Fibroblast of lung (primary cell): Measurements from ENCODE around the gene KLK11. TPM values are rescaled to one million over a fixed set of nuclear protein-coding genes. Genes with fewer than 3 reads are reported as not detected.

ENCODE experiments used
- DNase-seq, 2 donors: peaks; one replicate each; pipeline versions ENCODE4 v3.0.0 to v3.0.0-alpha.2; 2010; ENCODE audit warnings: low read depth in 2 of 2
- H2AFZ ChIP-seq: 2 replicates; pipeline ENCODE4 v1.5.1; 2012; ENCODE audit warnings: low read length, control low read depth, inconsistent platforms
- H3K27ac ChIP-seq: 2 replicates; pipeline ENCODE4 v1.5.1; 2011; ENCODE audit warnings: low read length, control low read depth; ENCODE audit not compliant: insufficient read depth
- H3K27me3 ChIP-seq: 2 replicates; pipeline ENCODE4 v1.5.1; 2011; ENCODE audit warnings: mild to moderate bottlenecking, low read length; ENCODE audit not compliant: control insufficient read depth, insufficient read depth
- H3K36me3 ChIP-seq: 2 replicates; pipeline ENCODE4 v1.5.1; 2011; ENCODE audit warnings: low read length; ENCODE audit not compliant: control insufficient read depth, insufficient read depth
- H3K4me1 ChIP-seq: 2 replicates; pipeline ENCODE4 v1.5.1; 2011; ENCODE audit warnings: low read length; ENCODE audit not compliant: control insufficient read depth, insufficient read depth; ENCODE audit errors: extremely low read depth
- H3K4me2 ChIP-seq: 2 replicates; pipeline ENCODE4 v1.5.1; 2011; ENCODE audit warnings: low read length, control low read depth; ENCODE audit not compliant: insufficient read depth; ENCODE audit errors: extremely low read depth
- H3K4me3 ChIP-seq, 4 experiments: fragments of 200-600 bp in 1 of 4; sonication (generic) in 1 of 4; replicated peaks in 1 of 4; 2 replicates each; pipeline ENCODE4 v1.5.1; 2011 to 2016; ENCODE audit warnings: low read length in 4 of 4, low read depth in 3 of 4, mild to moderate bottlenecking in 3 of 4, control low read depth in 2 of 4, inconsistent platforms in 1 of 4, mixed read lengths in 1 of 4; ENCODE audit not compliant: insufficient read depth in 1 of 4; ENCODE audit errors: control extremely low read depth in 1 of 4
- H3K79me2 ChIP-seq: 2 replicates; pipeline ENCODE4 v1.5.1; 2012; ENCODE audit warnings: mild to moderate bottlenecking, low read length, inconsistent platforms; ENCODE audit not compliant: control insufficient read depth, insufficient read depth
- H3K9ac ChIP-seq: 2 replicates; pipeline ENCODE4 v1.5.1; 2011; ENCODE audit warnings: mild to moderate bottlenecking, low read length, control low read depth; ENCODE audit not compliant: insufficient read depth
- H3K9me3 ChIP-seq: 2 replicates; pipeline ENCODE4 v1.5.1; 2012; ENCODE audit warnings: low read depth, low read length; ENCODE audit not compliant: control insufficient read depth, insufficient read depth
- H4K20me1 ChIP-seq: 2 replicates; pipeline ENCODE4 v1.5.1; 2011; ENCODE audit warnings: low read length; ENCODE audit not compliant: control insufficient read depth, insufficient read depth; ENCODE audit errors: extremely low read depth
- EZH2 ChIP-seq: IDR thresholded peaks from 2 replicates; pipeline ENCODE4 v1.5.1; 2012; ENCODE audit warnings: low read length, control low read depth, mild to moderate bottlenecking; ENCODE audit errors: missing control alignments
- polyA plus RNA-seq, 2 donors: library from polyadenylated mRNA; depleted of rRNA in 1 of 2; stranded (reverse) in 1 of 2; unstranded in 1 of 2; fragments of >200 nt; gene quantifications; 2 replicates each; pipeline ENCODE4 v1.2.1, GENCODE V29; 2011 to 2012; ENCODE audit warnings: missing spikeins in 1 of 2
- total RNA-seq: library from RNA; depleted of rRNA; stranded (reverse); fragments of >200 nt; gene quantifications from 2 replicates; pipeline ENCODE4 v1.2.1, GENCODE V29; 2014
- TF ChIP-seq, protein P1 (sequence below), 2 donors: IDR thresholded peaks in 1 of 2; conservative IDR thresholded peaks in 1 of 2; 1 replicate in 1 of 2; 2 replicates in 1 of 2; pipeline ENCODE4 v1.5.1; 2011 to 2012; ENCODE audit warnings: low read length in 2 of 2, control low read depth in 1 of 2, inconsistent platforms in 1 of 2, low read depth in 1 of 2, mild to moderate bottlenecking in 1 of 2

KLK11 gene
- total and polyA plus RNA-seq, 2 donors (not counting 1 experiment from before 2014, with no cell fraction given): not detected

DNA sequence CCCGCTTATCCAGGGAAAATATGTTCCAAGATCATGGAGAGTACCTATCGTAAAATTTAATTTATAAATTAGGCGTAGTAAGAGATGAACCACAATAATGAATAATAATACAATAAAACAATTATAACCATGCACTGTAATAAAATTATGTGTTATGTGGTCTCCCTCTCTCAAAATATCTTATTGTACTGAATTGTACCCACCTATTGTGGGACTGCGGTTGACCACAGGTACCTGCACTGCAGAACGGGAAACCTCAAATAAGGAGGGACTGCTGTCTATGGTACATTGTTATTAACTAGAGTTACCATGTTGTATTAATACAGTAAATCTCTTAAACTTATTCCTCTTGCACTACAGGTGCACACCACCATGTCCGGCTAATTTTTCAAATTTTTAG, 13.7 kb upstream of the KLK11 start:
- no peak for TF ChIP-seq EZH2
- TF ChIP-seq, protein P1, sequence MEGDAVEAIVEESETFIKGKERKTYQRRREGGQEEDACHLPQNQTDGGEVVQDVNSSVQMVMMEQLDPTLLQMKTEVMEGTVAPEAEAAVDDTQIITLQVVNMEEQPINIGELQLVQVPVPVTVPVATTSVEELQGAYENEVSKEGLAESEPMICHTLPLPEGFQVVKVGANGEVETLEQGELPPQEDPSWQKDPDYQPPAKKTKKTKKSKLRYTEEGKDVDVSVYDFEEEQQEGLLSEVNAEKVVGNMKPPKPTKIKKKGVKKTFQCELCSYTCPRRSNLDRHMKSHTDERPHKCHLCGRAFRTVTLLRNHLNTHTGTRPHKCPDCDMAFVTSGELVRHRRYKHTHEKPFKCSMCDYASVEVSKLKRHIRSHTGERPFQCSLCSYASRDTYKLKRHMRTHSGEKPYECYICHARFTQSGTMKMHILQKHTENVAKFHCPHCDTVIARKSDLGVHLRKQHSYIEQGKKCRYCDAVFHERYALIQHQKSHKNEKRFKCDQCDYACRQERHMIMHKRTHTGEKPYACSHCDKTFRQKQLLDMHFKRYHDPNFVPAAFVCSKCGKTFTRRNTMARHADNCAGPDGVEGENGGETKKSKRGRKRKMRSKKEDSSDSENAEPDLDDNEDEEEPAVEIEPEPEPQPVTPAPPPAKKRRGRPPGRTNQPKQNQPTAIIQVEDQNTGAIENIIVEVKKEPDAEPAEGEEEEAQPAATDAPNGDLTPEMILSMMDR (conservative IDR thresholded peaks at IDR 0.05 in 1 of 2, IDR thresholded peaks at IDR 0.05 in 1 of 2; ENCODE audit: low read depth in 1 of 2, low read length in 2 of 2): no peak
- no peak overlapping the region for H3K27ac ChIP-seq
- no peaks in the 10 kb centered on the region for H3K79me2 ChIP-seq
- no peak overlapping the region for H3K9ac ChIP-seq
- H2AFZ ChIP-seq: no peak overlapping the region
- H4K20me1 ChIP-seq: no peaks in the 10 kb centered on the region
- H3K36me3 ChIP-seq: no peaks in the 10 kb centered on the region
- H3K4me1 ChIP-seq: no peaks in the 10 kb centered on the region
- H3K4me3 ChIP-seq: no peak overlapping the region
- H3K4me2 ChIP-seq: no peak overlapping the region
- H3K27me3 ChIP-seq: no peaks in the 10 kb centered on the region
- no peak for DNase-seq
- H3K9me3 ChIP-seq: no peaks in the 10 kb centered on the region

DNA sequence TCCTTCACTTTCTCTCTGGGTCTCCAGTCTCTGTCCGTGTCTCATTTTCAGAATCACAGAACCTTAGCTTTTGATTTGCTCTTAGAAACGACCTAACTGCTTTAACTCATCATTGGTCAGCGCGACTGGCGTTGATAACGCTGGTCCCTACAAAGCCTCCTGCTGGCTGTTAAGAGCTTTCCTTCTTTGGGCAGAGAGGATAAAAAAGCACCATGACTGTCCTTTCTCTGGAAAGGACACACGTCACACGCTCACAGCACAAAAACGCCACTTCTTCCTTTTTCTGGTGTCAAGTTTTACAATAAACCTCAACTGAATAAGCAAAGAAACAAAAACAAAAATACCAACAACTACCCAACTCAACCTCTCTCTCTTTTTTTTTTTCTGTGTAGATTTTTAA, 10.1 kb upstream of the KLK11 start:
- no peaks in the 10 kb centered on the region for H3K9me3 ChIP-seq
- TF ChIP-seq EZH2: no peak
- TF ChIP-seq, protein P1 (conservative IDR thresholded peaks at IDR 0.05 in 1 of 2, IDR thresholded peaks at IDR 0.05 in 1 of 2; ENCODE audit: low read depth in 1 of 2, low read length in 2 of 2): no peak
- H3K27me3 ChIP-seq: no peaks in the 10 kb centered on the region
- no peaks in the 10 kb centered on the region for H3K4me1 ChIP-seq
- H3K4me3 ChIP-seq: no peak overlapping the region
- no peak overlapping the region for H3K4me2 ChIP-seq
- H3K79me2 ChIP-seq: no peaks in the 10 kb centered on the region
- no peaks in the 10 kb centered on the region for H3K36me3 ChIP-seq
- no peaks in the 10 kb centered on the region for H4K20me1 ChIP-seq
- no peak overlapping the region for H2AFZ ChIP-seq
- H3K9ac ChIP-seq: no peak overlapping the region
- DNase-seq: no peak
- H3K27ac ChIP-seq: no peak overlapping the region

DNA sequence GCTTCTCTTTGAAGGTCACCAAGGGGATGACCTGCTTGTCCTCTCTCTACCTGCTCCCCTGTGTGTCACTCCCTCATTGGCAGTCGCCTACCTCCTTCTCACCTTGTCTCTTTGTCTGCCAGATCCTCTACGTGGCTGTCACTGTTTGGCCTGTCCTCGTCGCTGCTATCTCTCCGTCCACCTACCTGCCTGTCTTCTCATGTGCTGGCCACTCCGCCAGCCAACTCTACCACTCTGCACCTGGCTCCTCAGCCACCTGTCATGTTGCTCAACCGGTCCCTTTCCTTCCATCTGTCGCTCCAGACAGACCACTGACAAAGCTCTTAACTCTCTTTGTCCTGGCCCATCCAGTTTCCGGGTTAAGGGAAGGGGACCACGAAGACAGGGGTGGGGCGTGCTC, 8.3 kb upstream of the KLK11 start, which contains the start of gene KLK12:
KLK12 (minus strand) TSS at position 299 of the 400 bp plus-strand sequence. CDS start 381 bp downstream, outside the sequence.
- H3K9ac ChIP-seq: no peak within 1 kb of the TSS
- no peak for TF ChIP-seq EZH2
- TF ChIP-seq, protein P1 (conservative IDR thresholded peaks at IDR 0.05 in 1 of 2, IDR thresholded peaks at IDR 0.05 in 1 of 2; ENCODE audit: low read depth in 1 of 2, low read length in 2 of 2): no peak

More for the DNA sequence above, 8.3 kb upstream of the KLK11 start, which contains the start of gene KLK12:
- no peaks in the 10 kb centered on the region for H4K20me1 ChIP-seq
- no peaks in the 10 kb centered on the region for H3K9me3 ChIP-seq
- no peak for DNase-seq
- no peaks in the 10 kb centered on the region for H3K4me1 ChIP-seq
- no peak within 1 kb of the TSS for H3K4me2 ChIP-seq
- H3K36me3 ChIP-seq: no peaks in the 10 kb centered on the region
- H3K27ac ChIP-seq: no peak within 1 kb of the TSS
- H3K79me2 ChIP-seq: no peaks in the 10 kb centered on the region
- H2AFZ ChIP-seq: no peak within 1 kb of the TSS
- no peaks in the 10 kb centered on the region for H3K27me3 ChIP-seq
- H3K4me3 ChIP-seq: no peak within 1 kb of the TSS
